GM12801 (cell line): ENCODE results near the gene LENG9.

Source experiments
- TF ChIP-seq, protein P1 (sequence below): IDR thresholded peaks from one replicate; pipeline ENCODE4 v1.5.1; 2011; ENCODE audit warnings: control low read depth; ENCODE audit not compliant: insufficient read length; ENCODE audit errors: extremely low read depth

The LENG9 gene

DNA sequence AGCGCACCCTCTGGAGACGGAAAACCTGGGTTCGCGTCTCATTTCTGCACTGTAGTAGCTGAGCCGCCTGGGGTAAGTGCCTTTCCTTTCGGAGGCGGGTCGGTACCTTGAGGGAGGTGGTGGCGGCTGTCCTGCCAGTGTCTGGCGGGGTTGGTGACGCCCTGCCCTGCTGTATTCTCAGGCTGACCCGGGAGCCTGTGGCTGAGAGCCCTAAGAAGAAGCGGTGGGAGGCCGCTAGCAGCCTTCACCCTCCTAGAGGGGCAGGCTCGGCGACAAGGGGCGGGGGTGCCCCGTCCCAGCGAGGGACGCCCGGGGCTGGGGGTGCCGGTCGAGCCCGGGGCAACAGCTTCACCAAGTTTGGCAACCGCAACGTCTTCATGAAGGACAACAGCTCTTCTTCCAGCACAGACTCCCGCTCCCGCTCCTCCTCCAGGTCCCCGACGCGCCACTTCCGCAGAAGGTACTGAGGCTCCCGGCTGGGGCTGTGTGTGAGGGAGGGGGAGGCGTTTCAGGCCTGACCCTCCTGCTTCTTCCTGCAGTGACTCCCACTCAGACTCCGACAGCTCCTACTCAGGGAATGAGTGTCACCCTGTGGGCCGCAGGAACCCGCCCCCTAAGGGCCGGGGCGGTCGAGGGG lies 7.7 kb downstream of the LENG9 start:
- TF ChIP-seq, protein P1, sequence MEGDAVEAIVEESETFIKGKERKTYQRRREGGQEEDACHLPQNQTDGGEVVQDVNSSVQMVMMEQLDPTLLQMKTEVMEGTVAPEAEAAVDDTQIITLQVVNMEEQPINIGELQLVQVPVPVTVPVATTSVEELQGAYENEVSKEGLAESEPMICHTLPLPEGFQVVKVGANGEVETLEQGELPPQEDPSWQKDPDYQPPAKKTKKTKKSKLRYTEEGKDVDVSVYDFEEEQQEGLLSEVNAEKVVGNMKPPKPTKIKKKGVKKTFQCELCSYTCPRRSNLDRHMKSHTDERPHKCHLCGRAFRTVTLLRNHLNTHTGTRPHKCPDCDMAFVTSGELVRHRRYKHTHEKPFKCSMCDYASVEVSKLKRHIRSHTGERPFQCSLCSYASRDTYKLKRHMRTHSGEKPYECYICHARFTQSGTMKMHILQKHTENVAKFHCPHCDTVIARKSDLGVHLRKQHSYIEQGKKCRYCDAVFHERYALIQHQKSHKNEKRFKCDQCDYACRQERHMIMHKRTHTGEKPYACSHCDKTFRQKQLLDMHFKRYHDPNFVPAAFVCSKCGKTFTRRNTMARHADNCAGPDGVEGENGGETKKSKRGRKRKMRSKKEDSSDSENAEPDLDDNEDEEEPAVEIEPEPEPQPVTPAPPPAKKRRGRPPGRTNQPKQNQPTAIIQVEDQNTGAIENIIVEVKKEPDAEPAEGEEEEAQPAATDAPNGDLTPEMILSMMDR = no peak

DNA sequence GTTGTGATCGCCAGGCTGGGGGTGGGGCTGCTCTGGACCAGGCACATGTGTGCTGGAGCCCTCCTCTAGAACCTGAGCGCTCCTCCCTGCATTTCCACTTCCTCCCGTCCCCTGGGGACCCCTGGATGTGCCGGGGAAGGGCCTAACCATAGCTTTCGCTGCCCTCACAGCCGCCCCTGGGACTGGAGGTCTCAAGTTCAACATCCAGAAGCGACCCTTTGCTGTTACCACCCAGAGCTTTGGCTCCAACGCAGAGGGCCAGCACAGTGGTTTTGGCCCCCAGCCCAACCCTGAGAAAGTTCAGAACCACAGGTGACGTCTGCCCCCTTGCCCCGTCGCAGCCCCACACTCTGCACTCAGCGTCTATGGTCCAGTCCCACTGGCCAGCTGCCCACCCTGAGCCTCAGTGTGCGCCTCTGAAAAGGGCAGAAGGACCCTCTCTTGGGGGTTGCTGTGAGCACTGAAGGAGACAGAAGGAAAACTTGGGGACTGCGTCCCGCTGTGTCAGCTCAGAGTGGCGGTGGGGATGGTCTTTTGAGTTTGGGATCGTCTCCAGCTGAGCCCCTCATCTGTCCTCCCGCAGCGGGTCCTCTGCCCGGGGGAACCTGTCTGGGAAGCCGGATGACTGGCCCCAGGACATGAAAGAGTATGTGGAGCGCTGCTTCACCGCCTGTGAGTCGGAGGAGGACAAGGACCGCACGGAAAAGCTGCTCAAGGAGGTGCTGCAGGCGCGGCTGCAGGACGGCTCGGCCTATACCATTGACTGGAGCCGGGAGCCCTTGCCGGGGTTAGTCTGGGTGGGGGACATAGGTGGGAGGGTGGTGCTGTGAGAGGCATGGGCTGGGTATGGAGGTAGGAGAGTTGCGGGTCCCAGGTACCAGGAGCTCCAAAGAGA lies 8.6 kb downstream of the LENG9 start:
- TF ChIP-seq, protein P1 = no peak

DNA sequence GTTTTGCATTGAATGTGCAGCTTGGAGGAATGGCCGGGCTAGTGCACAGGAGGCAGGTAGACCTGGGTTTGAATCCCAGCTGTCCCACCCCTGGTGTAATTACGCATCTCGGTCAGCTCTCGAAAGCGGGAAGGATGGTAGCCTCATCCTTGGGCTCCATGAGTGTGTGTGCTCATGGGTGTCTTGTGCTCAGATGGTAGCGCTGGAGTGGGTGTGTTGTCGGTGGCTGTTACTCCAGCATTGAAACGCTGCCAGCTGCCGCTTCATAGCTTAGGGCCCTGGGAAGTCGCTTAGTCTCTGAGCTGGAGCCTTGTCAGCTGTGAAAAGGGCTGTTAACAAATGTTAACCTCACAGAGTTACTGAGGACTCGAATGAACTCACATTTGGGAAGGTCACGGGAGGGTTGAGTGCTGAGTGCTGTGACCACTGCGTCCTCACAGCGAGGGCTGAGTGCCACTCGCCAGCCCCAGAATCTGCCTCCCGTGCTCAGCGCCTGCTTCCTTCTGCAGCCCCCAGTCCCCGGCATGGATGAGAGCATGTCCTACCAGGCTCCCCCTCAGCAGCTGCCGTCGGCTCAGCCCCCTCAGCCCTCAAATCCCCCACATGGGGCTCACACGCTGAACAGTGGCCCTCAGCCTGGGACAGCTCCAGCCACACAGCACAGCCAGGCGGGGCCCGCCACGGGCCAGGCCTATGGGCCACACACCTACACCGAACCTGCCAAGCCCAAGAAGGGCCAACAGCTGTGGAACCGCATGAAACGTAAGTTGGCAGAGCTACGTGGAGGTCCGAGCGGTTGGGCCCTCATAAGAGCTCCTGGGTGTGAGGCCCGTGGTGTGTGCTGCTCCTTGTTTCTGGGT lies 9.4 kb downstream of the LENG9 start:
- TF ChIP-seq, protein P1 = no peak

DNA sequence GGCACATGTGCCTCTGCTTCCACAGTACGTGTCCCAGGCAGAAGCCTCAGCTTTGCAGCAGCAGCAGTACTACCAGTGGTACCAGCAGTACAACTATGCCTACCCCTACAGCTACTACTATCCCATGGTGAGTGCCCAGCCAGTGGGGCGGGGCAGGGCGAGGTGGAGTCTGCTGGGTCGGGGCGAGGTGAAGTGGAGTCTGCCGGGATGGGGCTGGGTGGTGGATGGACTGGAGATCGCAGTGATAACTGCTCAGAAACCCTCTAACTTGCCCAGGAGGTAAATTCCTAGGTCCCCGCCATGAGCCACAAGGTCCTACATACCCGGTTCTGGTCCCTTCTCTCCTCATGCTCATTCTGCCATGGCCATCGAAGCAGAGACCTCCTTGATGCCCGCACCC lies 11.0 kb downstream of the LENG9 start:
- TF ChIP-seq, protein P1 = no peak

DNA sequence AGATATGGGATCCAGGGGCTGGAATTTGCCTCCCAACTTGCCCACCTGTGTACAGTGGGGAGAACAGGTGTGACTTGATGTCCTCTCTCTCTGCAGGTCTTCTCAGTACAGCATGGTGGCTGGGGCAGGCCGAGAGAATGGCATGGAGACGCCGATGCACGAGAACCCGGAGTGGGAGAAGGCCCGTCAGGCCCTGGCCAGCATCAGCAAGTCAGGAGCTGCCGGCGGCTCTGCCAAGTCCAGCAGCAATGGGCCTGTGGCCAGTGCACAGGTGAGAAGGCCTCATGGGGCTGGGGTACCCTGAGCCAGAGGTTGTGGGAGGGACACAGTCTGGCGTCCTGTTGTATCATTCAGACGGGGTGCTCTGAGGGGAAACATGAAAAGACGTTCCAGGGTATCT lies 11.6 kb downstream of the LENG9 start:
- TF ChIP-seq, protein P1 = no peak

DNA sequence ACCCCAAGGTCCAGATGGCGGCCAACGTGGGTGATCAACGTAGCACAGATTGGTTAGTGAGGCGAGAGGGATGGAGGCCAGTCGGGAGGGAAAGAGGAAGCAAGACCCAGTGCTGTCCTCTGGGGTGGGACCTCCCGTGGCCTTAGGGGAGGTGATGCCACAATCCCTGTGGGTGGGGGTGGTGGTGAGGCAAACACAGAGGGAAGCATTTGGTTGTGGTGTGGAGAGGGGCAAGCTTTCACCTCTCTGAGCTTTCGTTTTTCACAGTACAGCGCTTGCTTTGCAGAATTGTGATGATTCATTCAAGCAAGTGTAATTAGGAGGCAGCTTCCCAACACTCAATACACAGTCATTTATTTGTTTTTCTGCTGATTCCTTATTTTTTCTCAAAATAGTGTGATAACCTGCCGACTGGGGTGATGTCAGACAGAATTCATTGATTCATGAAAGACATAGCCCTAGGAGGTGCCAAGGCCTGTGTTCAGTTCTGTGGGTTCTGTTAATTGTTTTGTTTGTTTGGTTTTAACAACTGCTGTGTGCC lies 12.2 kb downstream of the LENG9 start:
- TF ChIP-seq, protein P1 = no peak

DNA sequence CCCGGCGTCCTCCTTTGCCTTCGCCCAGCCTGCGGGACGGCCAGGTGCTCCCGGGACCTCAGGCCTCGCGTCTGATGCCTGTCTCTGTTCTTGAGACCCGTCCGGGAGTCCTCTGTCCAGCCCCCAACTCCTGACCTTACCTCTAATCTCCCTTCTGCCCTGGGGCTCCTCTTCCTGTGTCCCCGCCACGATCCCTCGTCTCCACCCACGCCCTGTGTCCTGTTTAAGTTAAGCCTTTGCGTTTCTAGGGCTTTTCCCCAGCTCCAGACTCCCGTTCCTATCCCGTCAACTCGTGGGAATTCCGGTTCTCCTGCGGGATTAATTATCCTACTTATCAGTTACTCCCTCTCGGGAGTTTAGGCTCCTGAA lies 13.9 kb downstream of the LENG9 start:
- TF ChIP-seq, protein P1 = no peak
